Right lobe of liver (tissue), 6 donors: ENCODE measurements around the gene MRPL20. TPM values are rescaled to one million over a fixed set of nuclear protein-coding genes. Genes with fewer than 3 reads are reported as not detected.
A peak's percentile ranks its signal among the peaks of the same experiment; 100 is the strongest.

Source experiments
- ATAC-seq, 4 donors: fragments of 200-7000 bp; cut with Tn5 transposase; one replicate each; pipeline ENCODE4 v1.9.1; 2020; ENCODE audit warnings: mild to moderate bottlenecking in 4 of 4, moderate library complexity in 4 of 4
- DNase-seq, 3 donors: peaks; one replicate each; pipeline ENCODE4 v3.0.0-alpha.2; 2020
- H3K27ac ChIP-seq, 3 donors: fragments of 200-600 bp; one replicate each; pipeline ENCODE4 v1.8.0; 2022
- H3K27me3 ChIP-seq, 2 donors: fragments of 200-600 bp; one replicate each; pipeline ENCODE4 v1.8.0; 2022
- H3K36me3 ChIP-seq, 4 donors: fragments of 200-600 bp; sonication (generic) in 1 of 4; one replicate each; pipeline versions ENCODE4 v1.5.1 to v1.8.0; 2017 to 2022; ENCODE audit warnings: control low read depth in 1 of 4
- H3K4me1 ChIP-seq, 4 donors: fragments of 200-600 bp; sonication (generic) in 1 of 4; one replicate each; pipeline versions ENCODE4 v1.5.1 to v1.8.0; 2017 to 2022; ENCODE audit warnings: control low read depth in 1 of 4
- H3K4me3 ChIP-seq, 3 donors: fragments of 200-600 bp; one replicate each; pipeline ENCODE4 v1.8.0; 2022
- H3K9me3 ChIP-seq, 4 donors: fragments of 200-600 bp; sonication (generic) in 1 of 4; one replicate each; pipeline versions ENCODE4 v1.5.1 to v1.8.0; 2017 to 2022; ENCODE audit warnings: control low read depth in 1 of 4
- CTCF ChIP-seq, 4 donors: fragments of 200-600 bp in 3 of 4; fragments of 450-650 bp in 1 of 4; IDR thresholded peaks; one replicate each; pipeline versions ENCODE4 v1.5.1 to v1.8.0; 2016 to 2022; ENCODE audit warnings: antibody characterized with exemption in 4 of 4, mild to moderate bottlenecking in 2 of 4
- POLR2A ChIP-seq: fragments of 450-650 bp; IDR thresholded peaks from one replicate; pipeline ENCODE4 v1.6.1; 2017; ENCODE audit warnings: antibody characterized with exemption, mild to moderate bottlenecking
- WGBS: methylation state at CpG from one replicate; pipeline ENCODE4 v1.1.6; 2018; ENCODE audit warnings: low coverage, low lambda C conversion rate; ENCODE audit not compliant: insufficient coverage; ENCODE audit errors: missing lambda C conversion rate; 5-methylcytosine and 5-hydroxymethylcytosine counted together
- intact Hi-C, 2 donors: fragments of 100-400 bp; cut with DNase I; formaldehyde crosslinking; loops; one replicate each; pipeline versions ENCODE4 v1.11.2 to v1.14.1; 2022
- total RNA-seq, 6 experiments: library from RNA; depleted of rRNA in 2 of 6; stranded (reverse); fragments of >200 nt in 2 of 6; fragmentation: NEBNext Ultra II Directional in 3 of 6; extraction: Animal tissue kit (Norgen Biotek cat#: 25700) in 3 of 6; gene quantifications; one replicate each; pipeline versions ENCODE4 v1.1.0 to v1.2.4, GENCODE V29; 2016 to 2023
- donor health status: DM: no; HTN: yes; CAD: no.
- donor health status: DM: no; HTN: no; CAD: no.
- donor health status: DM: no; HTN: no; CAD: no.
- donor health status: DM: no; HTN: yes; CAD: no.
- donor health status: DM: no; HTN: yes; CAD: no.

MRPL20 gene
- total RNA-seq, 6 experiments from 2014 or later: 44.1 to 91.2 (median 56.5) TPM

- no peaks in the 10 kb centered on the region for H3K9me3 ChIP-seq
- no peak for ATAC-seq
- no peak for TF ChIP-seq POLR2A
- TF ChIP-seq CTCF (IDR thresholded peaks at IDR 0.05): no peak
- H3K4me1 ChIP-seq: peaks cover 0 to 43% (median 9%) of the 10 kb centered on the region in 4 donors
- peak overlapping the region; percentile 99 to 100 (median 100) for H3K4me3 ChIP-seq
- peak overlapping the region; percentile 47 to 75 (median 75) for H3K27ac ChIP-seq
- no peaks in the 10 kb centered on the region for H3K27me3 ChIP-seq
- H3K36me3 ChIP-seq: peaks cover 0 to 63% (median 19%) of the 10 kb centered on the region in 4 donors
- intact Hi-C loops: no loop called here
- no peak for DNase-seq
- WGBS: 0% methylated on average over 2 of the region's 54 CpGs
Measured at GRCh38 chr1:1398677-1399186, 8.4 kb downstream of the MRPL20 start.

GRCh38 chr1:1397839-1398523, 9.1 kb downstream of the MRPL20 start:
- no peak for TF ChIP-seq CTCF (IDR thresholded peaks at IDR 0.05)
- TF ChIP-seq POLR2A: no peak
- H3K4me1 ChIP-seq: peaks cover 0 to 36% (median 9%) of the 10 kb centered on the region in 4 donors
- H3K9me3 ChIP-seq: no peaks in the 10 kb centered on the region
- DNase-seq (peak in 1 of 3 donors; percentile 70), ATAC-seq (no peak)
- H3K4me3 ChIP-seq: peak overlapping the region; percentile 99 to 100 (median 100)
- H3K27me3 ChIP-seq: no peaks in the 10 kb centered on the region
- H3K36me3 ChIP-seq: peaks cover 0 to 68% (median 24%) of the 10 kb centered on the region in 4 donors
- H3K27ac ChIP-seq: no peak overlapping the region
- intact Hi-C loops: no loop called here
- WGBS: 16% methylated on average over 12 of the region's 19 CpGs

DNA sequence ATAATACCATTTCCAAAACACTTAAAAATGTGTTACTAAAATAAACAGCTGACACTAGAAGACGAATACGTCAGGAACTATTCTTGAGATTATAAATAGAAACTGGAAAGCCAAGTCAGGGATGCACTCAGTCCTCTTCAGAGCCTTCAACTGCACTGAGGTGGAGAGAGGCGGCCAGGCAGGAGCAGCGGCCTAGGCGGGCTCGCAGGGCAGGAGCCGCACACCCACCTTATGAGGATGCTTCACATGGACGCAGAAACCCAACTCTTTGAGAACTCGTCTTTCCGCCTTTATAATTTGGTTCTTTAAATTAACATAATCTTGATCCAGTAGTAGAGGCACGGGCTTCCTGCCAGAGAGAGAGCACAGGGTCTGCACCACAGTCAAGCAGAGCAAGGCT, 11.9 kb downstream of the MRPL20 start:
- peaks cover 0 to 8% (median 2%) of the 10 kb centered on the region in 4 donors for H3K4me1 ChIP-seq
- no peak overlapping the region for H3K4me3 ChIP-seq
- H3K9me3 ChIP-seq: no peaks in the 10 kb centered on the region
- DNase-seq (no peak), ATAC-seq (no peak)
- intact Hi-C loops: no loop called here
- peaks cover 13 to 78% (median 43%) of the 10 kb centered on the region in 4 donors for H3K36me3 ChIP-seq
- TF ChIP-seq POLR2A (no peak), CTCF (IDR thresholded peaks at IDR 0.05) (no peak)
- 91% methylated on average over 9 of the region's 11 CpGs for WGBS
- H3K27me3 ChIP-seq: no peaks in the 10 kb centered on the region
- H3K27ac ChIP-seq: no peak overlapping the region

GRCh38 chr1:1394116-1394515, 13.0 kb downstream of the MRPL20 start:
- H3K9me3 ChIP-seq: no peaks in the 10 kb centered on the region
- 95% methylated on average over 6 of the region's 7 CpGs for WGBS
- DNase-seq (no peak), ATAC-seq (no peak)
- H3K4me1 ChIP-seq: peaks cover 0 to 8% (median 2%) of the 10 kb centered on the region in 4 donors
- peaks cover 15 to 89% (median 51%) of the 10 kb centered on the region in 4 donors for H3K36me3 ChIP-seq
- no peak for TF ChIP-seq POLR2A
- no peak for TF ChIP-seq CTCF (IDR thresholded peaks at IDR 0.05)
- intact Hi-C loops: no loop called here
- H3K27me3 ChIP-seq: no peaks in the 10 kb centered on the region
- no peak overlapping the region for H3K4me3 ChIP-seq
- no peak overlapping the region for H3K27ac ChIP-seq
